Adrenal gland (tissue), 5 donors: ENCODE data around the gene OXSR1.

Experiments
- POLR2A ChIP-seq, 2 donors: fragments of 450-650 bp; IDR thresholded peaks; one replicate each; pipeline ENCODE4 v1.6.1; 2017; ENCODE audit warnings: antibody characterized with exemption in 2 of 2, mild to moderate bottlenecking in 2 of 2, moderate library complexity in 1 of 2
- TF ChIP-seq, protein P1 (sequence below), 6 experiments: fragments of 450-650 bp in 4 of 6; fragments of 200-600 bp in 2 of 6; sonication (generic) in 1 of 6; IDR thresholded peaks; 1 replicate in 5 of 6; 2 replicates in 1 of 6; pipeline versions ENCODE4 v1.5.1 to v1.8.0; 2016 to 2021; ENCODE audit warnings: antibody characterized with exemption in 6 of 6, mild to moderate bottlenecking in 2 of 6, moderate library complexity in 1 of 6
- donor health status: DM: no; HTN: no; CAD: no.

DNA sequence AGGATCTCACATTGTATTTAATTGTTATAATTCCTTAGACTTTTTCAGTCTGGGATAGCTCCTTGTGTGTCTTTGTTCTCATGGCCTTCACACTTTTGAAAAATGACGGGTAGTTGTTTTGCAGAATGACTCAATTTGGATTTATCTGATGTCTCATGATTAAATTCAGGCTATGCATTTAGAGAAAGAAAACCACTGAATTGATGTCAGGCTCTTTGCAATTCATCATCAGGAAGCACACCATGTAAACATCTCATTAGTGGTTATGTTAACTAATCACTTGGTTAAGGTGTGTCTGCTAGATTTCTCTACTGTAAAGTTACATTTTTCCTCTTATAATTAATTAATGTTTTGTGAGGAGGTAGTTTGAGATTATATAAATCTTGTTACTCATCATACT, 92.2 kb downstream of the OXSR1 start:
- TF ChIP-seq, protein P1, sequence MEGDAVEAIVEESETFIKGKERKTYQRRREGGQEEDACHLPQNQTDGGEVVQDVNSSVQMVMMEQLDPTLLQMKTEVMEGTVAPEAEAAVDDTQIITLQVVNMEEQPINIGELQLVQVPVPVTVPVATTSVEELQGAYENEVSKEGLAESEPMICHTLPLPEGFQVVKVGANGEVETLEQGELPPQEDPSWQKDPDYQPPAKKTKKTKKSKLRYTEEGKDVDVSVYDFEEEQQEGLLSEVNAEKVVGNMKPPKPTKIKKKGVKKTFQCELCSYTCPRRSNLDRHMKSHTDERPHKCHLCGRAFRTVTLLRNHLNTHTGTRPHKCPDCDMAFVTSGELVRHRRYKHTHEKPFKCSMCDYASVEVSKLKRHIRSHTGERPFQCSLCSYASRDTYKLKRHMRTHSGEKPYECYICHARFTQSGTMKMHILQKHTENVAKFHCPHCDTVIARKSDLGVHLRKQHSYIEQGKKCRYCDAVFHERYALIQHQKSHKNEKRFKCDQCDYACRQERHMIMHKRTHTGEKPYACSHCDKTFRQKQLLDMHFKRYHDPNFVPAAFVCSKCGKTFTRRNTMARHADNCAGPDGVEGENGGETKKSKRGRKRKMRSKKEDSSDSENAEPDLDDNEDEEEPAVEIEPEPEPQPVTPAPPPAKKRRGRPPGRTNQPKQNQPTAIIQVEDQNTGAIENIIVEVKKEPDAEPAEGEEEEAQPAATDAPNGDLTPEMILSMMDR (IDR thresholded peaks at IDR 0.05), result no peak
- no peak for TF ChIP-seq POLR2A (IDR thresholded peaks at IDR 0.05)
